GM10266 (cell line): ENCODE results near the gene YBX1.

Experiments
- DNase-seq: peaks from one replicate; pipeline ENCODE4 v3.0.0; 2012; ENCODE audit errors: extremely low spot score
- TF ChIP-seq, protein P1 (sequence below): IDR thresholded peaks from 2 replicates; pipeline ENCODE4 v1.5.1; 2012; ENCODE audit warnings: mild to moderate bottlenecking, low read depth; ENCODE audit not compliant: control insufficient read depth, insufficient read depth; ENCODE audit errors: missing control alignments

YBX1 gene

GRCh38 chr1:42681741-42682483 is at the start of gene YBX1:
Gene YBX1, plus strand, starts transcription at chr1:42682418. Its CDS starts 148 bp downstream, at chr1:42682566.
- DNase-seq = peak; percentile 98
- TF ChIP-seq, protein P1, sequence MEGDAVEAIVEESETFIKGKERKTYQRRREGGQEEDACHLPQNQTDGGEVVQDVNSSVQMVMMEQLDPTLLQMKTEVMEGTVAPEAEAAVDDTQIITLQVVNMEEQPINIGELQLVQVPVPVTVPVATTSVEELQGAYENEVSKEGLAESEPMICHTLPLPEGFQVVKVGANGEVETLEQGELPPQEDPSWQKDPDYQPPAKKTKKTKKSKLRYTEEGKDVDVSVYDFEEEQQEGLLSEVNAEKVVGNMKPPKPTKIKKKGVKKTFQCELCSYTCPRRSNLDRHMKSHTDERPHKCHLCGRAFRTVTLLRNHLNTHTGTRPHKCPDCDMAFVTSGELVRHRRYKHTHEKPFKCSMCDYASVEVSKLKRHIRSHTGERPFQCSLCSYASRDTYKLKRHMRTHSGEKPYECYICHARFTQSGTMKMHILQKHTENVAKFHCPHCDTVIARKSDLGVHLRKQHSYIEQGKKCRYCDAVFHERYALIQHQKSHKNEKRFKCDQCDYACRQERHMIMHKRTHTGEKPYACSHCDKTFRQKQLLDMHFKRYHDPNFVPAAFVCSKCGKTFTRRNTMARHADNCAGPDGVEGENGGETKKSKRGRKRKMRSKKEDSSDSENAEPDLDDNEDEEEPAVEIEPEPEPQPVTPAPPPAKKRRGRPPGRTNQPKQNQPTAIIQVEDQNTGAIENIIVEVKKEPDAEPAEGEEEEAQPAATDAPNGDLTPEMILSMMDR = no peak

GRCh38 chr1:42639116-42639515 is 43.1 kb upstream of the YBX1 start:
- no peak for DNase-seq
- TF ChIP-seq, protein P1 = no peak

DNA sequence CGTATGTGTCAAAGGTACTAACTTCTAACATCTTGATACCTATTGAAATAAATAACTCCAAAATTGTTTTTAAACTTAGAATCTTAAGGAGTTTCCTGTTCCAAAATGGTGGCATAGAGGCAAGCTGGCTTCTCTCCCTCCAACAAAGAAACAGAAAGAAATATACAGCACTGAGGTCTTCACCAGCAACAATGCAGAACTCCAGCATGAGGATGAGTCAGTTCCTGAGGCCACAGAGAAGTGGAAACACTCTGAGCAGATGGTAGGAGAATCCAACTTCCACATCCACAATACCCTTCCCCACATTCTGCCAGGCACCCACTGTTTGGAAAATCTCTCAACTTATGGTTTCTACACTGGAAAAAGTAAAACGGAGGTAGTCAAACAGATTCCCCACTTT is 36.2 kb upstream of the YBX1 start:
- TF ChIP-seq, protein P1 = no peak

GRCh38 chr1:42657201-42657600 is 25.0 kb upstream of the YBX1 start:
- no peak for DNase-seq
- TF ChIP-seq, protein P1 = no peak

More for the DNA sequence above, 36.2 kb upstream of the YBX1 start:
- DNase-seq = no peak

GRCh38 chr1:42657981-42658876 is 24.0 kb upstream of the YBX1 start, which contains the start of gene PPIH:
Gene PPIH, plus strand, starts transcription at chr1:42658423. Its CDS starts 24 bp downstream, at chr1:42658447.
- peak; percentile 88 for DNase-seq

GRCh38 chr1:42658877-42659337 is 23.3 kb upstream of the YBX1 start:
- DNase-seq = no peak
- TF ChIP-seq, protein P1 = no peak

More at GRCh38 chr1:42657981-42658876, 24.0 kb upstream of the YBX1 start, which contains the start of gene PPIH:
- TF ChIP-seq, protein P1 = no peak
